ENCODE measurements around the gene RAP1GAP2.

The RAP1GAP2 gene

DNA sequence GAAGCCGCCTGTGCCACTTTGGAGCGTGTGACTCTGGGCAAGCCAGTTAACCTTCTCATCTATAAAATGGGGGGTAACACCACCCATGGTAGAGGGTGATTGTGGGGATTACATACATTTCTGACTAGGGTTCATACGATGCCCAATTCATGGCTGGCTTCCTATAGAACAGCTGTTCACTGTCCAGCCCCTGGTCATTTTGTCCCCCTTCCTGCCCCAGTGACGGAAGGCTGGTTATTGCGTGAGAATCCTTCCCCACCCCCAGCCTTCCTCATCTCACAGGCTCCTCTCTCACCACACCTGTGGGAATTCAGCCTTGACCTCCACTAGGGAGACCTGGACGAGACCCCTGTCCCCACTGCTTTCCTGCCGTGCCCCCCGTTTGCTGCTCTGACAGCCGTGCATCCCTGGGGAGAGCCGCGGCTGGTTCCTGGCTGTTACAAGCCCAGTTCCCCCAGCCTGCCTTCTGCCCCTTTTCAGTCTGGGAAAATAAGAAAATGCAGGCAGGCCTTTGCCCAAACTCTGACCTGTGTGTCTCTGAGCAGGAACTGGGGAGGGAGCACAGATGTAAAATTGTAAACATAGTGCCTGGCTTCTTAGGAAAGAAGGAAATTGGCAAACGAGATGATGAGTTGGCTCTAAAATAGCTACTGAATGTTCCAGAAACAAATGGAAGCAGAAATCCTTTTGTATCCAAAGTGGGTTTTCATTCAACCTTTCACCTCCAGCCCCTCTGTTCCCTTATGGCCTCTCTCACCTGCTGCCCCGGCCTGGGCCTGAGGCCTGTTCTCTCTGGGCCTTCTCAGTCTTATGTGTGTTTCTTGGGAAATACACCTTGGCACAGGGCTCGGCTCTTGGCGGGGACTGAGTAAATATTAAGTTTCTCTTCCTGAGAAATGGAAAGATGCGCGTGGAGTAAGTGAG is 199.9 kb downstream of the RAP1GAP2 start (continued):
- TF ChIP-seq, protein P1, sequence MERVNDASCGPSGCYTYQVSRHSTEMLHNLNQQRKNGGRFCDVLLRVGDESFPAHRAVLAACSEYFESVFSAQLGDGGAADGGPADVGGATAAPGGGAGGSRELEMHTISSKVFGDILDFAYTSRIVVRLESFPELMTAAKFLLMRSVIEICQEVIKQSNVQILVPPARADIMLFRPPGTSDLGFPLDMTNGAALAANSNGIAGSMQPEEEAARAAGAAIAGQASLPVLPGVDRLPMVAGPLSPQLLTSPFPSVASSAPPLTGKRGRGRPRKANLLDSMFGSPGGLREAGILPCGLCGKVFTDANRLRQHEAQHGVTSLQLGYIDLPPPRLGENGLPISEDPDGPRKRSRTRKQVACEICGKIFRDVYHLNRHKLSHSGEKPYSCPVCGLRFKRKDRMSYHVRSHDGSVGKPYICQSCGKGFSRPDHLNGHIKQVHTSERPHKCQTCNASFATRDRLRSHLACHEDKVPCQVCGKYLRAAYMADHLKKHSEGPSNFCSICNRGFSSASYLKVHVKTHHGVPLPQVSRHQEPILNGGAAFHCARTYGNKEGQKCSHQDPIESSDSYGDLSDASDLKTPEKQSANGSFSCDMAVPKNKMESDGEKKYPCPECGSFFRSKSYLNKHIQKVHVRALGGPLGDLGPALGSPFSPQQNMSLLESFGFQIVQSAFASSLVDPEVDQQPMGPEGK (CRISPR knock-in tag; IDR thresholded peaks at IDR 0.05; ENCODE audit: borderline replicate concordance), result no peak

DNA sequence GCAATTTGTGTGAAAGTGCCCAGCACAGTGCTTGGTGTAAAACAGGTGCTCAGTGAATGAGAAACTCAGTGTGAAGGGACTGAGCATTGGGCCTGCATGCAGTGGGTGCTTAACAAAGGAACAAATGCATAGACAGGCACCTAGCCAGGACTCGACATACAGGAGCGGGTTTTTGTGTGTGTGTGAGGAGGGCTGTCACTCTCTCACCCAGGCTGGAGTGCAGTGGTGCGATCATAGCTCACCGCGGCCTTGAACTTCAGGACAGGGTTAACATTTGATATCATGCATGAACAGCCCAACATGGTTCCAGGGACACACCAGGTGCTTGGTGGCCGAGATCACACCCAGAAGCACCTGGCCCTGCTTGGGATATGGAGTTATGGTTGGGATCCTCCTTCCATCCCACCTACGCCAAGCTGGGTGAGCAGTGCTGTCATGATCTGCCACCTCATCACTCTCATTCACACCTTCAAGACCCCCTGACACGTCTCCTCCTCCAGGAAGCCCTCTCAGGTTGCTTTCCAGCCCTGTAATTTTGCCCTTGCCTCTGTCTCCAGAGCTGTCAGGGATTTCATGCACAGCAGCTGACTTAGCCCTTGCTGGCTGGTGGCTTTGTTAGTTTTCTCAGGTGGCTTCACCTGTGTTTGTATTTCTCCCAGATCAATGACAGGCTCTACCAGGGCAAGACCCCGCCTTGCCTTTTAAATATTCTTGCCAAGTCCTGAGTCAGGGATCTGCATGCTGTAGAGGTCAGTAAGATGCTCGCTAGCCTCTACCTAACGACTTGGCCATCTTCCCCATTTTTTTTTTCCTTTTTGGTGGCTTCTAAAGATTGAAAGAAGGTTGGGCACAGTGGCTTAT is 200.8 kb downstream of the RAP1GAP2 start:
- no peak for TF ChIP-seq ZNF565 (CRISPR knock-in tag; conservative IDR thresholded peaks at IDR 0.05; ENCODE audit: low read depth)
- no peak for TF ChIP-seq BACH2 (CRISPR knock-in tag; IDR thresholded peaks at IDR 0.05; ENCODE audit: borderline replicate concordance)
- TF ChIP-seq, protein P1 (CRISPR knock-in tag; IDR thresholded peaks at IDR 0.05; ENCODE audit: borderline replicate concordance), result no peak
- TF ChIP-seq PPARA (CRISPR knock-in tag; IDR thresholded peaks at IDR 0.05; ENCODE audit: borderline replicate concordance), result no peak
- TF ChIP-seq, protein P2, sequence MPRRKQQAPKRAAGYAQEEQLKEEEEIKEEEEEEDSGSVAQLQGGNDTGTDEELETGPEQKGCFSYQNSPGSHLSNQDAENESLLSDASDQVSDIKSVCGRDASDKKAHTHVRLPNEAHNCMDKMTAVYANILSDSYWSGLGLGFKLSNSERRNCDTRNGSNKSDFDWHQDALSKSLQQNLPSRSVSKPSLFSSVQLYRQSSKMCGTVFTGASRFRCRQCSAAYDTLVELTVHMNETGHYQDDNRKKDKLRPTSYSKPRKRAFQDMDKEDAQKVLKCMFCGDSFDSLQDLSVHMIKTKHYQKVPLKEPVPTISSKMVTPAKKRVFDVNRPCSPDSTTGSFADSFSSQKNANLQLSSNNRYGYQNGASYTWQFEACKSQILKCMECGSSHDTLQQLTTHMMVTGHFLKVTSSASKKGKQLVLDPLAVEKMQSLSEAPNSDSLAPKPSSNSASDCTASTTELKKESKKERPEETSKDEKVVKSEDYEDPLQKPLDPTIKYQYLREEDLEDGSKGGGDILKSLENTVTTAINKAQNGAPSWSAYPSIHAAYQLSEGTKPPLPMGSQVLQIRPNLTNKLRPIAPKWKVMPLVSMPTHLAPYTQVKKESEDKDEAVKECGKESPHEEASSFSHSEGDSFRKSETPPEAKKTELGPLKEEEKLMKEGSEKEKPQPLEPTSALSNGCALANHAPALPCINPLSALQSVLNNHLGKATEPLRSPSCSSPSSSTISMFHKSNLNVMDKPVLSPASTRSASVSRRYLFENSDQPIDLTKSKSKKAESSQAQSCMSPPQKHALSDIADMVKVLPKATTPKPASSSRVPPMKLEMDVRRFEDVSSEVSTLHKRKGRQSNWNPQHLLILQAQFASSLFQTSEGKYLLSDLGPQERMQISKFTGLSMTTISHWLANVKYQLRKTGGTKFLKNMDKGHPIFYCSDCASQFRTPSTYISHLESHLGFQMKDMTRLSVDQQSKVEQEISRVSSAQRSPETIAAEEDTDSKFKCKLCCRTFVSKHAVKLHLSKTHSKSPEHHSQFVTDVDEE (CRISPR knock-in tag; IDR thresholded peaks at IDR 0.05), result no peak
- TF ChIP-seq ISL1 (CRISPR knock-in tag; IDR thresholded peaks at IDR 0.05), result no peak
- TF ChIP-seq ZC3H10 (CRISPR knock-in tag; IDR thresholded peaks at IDR 0.05), result no peak
- TF ChIP-seq CSDC2 (CRISPR knock-in tag; IDR thresholded peaks at IDR 0.05), result no peak
- TF ChIP-seq OSR1 (CRISPR knock-in tag; IDR thresholded peaks at IDR 0.05), result no peak
- no peak for TF ChIP-seq ZNF70 (CRISPR knock-in tag; IDR thresholded peaks at IDR 0.05)
- no peak for TF ChIP-seq SNAI2 (CRISPR knock-in tag; IDR thresholded peaks at IDR 0.05)
- no peak for TF ChIP-seq RARB (CRISPR knock-in tag; IDR thresholded peaks at IDR 0.05)
- no peak for TF ChIP-seq ZNF8 (CRISPR knock-in tag; IDR thresholded peaks at IDR 0.05)
- no peak for TF ChIP-seq ZFP3 (CRISPR knock-in tag; IDR thresholded peaks at IDR 0.05)
- ATAC-seq, result no peak

DNA sequence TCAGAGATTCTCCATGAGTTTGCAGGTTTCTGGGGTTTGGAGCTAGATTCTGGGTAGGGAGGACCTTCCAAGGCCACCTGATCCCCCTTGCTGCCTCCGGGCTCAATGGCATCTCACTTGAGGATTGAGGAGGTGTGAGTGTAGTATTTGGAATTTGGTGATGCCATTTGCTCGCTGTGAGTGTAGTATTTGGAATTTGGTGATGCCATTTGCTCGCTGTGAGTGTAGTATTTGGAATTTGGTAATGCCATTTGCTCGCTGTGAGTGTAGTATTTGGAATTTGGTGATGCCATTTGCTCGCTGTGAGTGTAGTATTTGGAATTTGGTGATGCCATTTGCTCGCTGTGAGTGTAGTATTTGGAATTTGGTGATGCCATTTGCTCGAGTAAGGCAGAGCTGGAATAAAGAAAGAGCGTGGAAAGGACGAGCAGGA is 202.2 kb downstream of the RAP1GAP2 start:
- peak; percentile 74 for ATAC-seq

DNA sequence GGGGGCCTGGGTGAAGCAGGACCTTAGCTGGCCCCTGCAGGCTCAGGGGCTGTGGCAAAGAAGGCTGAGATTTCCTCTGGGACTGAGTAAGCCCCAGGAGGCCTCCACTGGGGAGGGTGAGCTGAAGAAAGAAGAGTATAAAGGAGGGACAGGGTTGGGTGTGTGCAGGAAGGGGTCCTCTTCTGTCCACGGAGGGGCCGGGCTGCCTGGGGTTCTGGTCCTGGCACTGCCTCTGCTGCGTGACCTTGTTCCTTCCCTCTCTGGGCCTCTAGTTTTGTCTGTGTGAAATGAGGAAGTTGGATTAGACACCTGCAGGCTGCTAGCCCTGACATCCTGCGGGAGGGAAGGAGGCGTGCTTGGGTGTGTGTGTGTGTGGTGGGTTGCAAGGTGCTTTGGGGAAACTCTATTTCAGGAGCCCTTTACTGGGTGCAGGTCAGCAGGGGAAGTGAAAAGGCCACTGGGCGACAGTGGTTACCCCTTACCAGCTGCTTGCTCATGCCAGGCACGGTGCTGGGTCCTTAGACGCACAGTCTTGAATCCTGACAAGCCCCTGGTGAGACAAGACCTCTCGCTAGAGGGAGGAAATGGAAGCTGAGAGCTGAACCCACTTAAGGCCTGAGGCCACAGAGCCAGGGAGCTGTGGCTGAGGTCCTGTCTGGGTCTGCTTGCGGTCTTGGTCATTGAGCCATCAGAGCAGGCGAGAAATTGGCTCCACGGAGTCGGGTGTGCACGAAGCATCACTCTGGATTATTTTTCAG is 206.5 kb downstream of the RAP1GAP2 start:
- ATAC-seq, result no peak
- no peak for TF ChIP-seq GLIS3 (CRISPR knock-in tag; IDR thresholded peaks at IDR 0.05)

DNA sequence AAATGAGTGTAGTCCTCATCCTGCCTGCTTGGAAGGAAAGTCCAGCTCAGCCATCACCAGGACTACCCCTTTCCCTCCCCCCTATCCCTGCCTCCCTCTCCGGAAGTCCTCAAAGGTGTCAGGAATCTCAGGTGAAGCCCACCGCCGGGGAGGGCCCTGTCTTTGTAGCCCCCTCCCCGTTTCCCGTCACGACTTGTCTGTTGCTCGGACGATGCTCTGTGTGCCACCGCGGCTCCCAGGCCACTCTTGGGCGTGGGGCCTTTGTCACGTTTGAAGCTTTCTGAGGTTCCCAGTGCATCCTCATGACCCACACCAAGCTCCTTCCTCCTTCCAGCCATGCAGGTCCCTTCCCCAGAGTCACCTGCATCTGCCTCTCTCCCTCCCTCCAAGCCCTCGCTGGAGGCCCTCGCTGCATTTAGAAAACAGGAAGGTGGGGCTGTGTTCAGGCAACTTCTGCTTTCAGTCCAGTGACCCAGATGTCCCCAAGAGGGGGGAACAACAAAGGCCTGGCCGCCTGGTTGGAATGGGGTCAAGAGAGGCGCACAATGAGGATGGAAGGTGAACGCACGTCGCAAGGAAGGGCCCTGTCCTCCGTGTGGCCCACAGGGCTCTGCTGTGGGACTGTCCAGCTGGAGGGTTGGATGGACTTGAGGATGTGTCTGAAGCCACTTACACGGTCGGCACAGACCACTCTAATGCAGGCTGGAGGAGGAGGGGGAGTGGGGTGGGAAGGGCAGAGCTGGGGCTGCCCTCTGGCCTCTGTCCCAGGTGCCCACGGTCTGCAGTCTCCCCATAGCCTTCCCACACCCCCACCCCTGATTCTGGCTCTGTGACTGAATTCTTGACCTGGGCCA is 207.3 kb downstream of the RAP1GAP2 start:
- TF ChIP-seq CSDC2 (CRISPR knock-in tag; IDR thresholded peaks at IDR 0.05) (0 out of 2 replicates have a peak, but pooled peaks have one; percentile 23), PPARA (CRISPR knock-in tag; IDR thresholded peaks at IDR 0.05; ENCODE audit: borderline replicate concordance) (no peak)
- peak; percentile 64 for ATAC-seq
